Measurements from ENCODE around the gene SFXN3. TPM values are rescaled to one million over a fixed set of nuclear protein-coding genes. Genes with fewer than 3 reads are reported as not detected.

SFXN3 gene
- total and polyA plus RNA-seq, 10 of the 15 experiments (the other 5 are each of a cell fraction or from before 2014, with no cell fraction given): 0.05 to 11.3 (median 1.2) TPM

DNA sequence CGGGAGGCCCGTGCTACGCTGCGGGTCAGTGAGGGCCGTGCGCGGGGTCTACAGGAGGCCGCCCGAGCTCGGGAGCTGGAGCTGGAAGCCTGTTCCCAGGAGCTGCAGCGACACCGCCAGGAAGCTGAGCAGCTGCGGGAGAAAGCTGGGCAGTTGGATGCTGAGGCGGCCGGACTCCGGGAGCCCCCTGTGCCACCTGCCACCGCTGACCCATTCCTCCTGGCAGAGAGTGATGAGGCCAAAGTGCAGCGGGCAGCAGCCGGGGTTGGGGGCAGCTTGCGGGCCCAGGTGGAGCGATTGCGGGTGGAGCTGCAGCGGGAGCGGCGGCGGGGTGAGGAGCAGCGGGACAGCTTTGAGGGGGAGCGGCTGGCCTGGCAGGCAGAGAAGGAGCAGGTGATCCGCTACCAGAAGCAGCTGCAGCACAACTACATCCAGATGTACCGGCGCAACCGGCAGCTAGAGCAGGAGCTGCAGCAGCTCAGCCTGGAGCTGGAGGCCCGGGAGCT lies 24.4 kb upstream of the SFXN3 start:
- in situ Hi-C loops (cut with MboI): no loop called here
- DNase-seq (ENCODE audit: low read depth, low spot score) (no peak), FAIRE-seq (no peak), ATAC-seq (no peak)
- ChIA-PET RAD21 (ENCODE audit: unreplicated experiment) (no interaction called here), CTCF (interaction anchor here (1.0 to 3.0 kb wide), 3 partner anchors 9 to 12 kb away, joined by 8 to 13 read pairs (median 9); no protein-coding TSS in a partner anchor), POLR2A (no interaction called here), SMC1A (ENCODE audit: uncharacterized antibody, unreplicated experiment) (no interaction called here)
- Histone ChIP-seq H3K4me2 (ENCODE audit: control insufficient read depth, insufficient read depth) (no peak overlapping the region), H3K4me1 (ENCODE audit: control insufficient read depth, insufficient read depth, low read length) (peaks cover 4% of the 10 kb centered on the region; the same call in 1 of the 2 replicates), H2AFZ (ENCODE audit: control insufficient read depth, low read depth, low read length) (no peak overlapping the region), H3K27ac (ENCODE audit: control insufficient read depth, insufficient read depth) (no peak overlapping the region), H3K36me3 (ENCODE audit: control insufficient read depth in 2 of 2, insufficient read depth in 2 of 2, low read length in 1 of 2) (peaks cover 0 to 2% of the 10 kb centered on the region in 2 experiments; a peak in 2 of 4 replicates), H3K4me3 (no peak overlapping the region), H4K20me1 (ENCODE audit: control insufficient read depth, insufficient read depth) (no peaks in the 10 kb centered on the region), H3K79me2 (ENCODE audit: control insufficient read depth, insufficient read depth, low read length) (no peaks in the 10 kb centered on the region), H3K27me3 (replicated peaks in 1 of 2; ENCODE audit: control insufficient read depth in 2 of 2, insufficient read depth in 2 of 2, low read length in 1 of 2) (no peaks in the 10 kb centered on the region), H3K9me3 (replicated peaks; ENCODE audit: control insufficient read depth, insufficient read depth, low read length) (no peaks in the 10 kb centered on the region), H3K9ac (ENCODE audit: control insufficient read depth, insufficient read depth, low read length) (no peak overlapping the region)
- 93% methylated on average over 30 of the region's 33 CpGs for WGBS (ENCODE audit: insufficient coverage, insufficient replicate concordance, low lambda C conversion rate, missing lambda C conversion rate)
- intact Hi-C loops (cut with micrococcal nuclease; ENCODE audit: unreplicated experiment): no loop called here
- no TSS peak for BruUV-seq (replicated peaks)
- no peak for TF ChIP-seq KLF5 (IDR thresholded peaks at IDR 0.05; ENCODE audit: partially characterized antibody)
- TF ChIP-seq, protein P1, sequence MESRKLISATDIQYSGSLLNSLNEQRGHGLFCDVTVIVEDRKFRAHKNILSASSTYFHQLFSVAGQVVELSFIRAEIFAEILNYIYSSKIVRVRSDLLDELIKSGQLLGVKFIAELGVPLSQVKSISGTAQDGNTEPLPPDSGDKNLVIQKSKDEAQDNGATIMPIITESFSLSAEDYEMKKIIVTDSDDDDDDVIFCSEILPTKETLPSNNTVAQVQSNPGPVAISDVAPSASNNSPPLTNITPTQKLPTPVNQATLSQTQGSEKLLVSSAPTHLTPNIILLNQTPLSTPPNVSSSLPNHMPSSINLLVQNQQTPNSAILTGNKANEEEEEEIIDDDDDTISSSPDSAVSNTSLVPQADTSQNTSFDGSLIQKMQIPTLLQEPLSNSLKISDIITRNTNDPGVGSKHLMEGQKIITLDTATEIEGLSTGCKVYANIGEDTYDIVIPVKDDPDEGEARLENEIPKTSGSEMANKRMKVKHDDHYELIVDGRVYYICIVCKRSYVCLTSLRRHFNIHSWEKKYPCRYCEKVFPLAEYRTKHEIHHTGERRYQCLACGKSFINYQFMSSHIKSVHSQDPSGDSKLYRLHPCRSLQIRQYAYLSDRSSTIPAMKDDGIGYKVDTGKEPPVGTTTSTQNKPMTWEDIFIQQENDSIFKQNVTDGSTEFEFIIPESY (IDR thresholded peaks at IDR 0.05): no peak
- no peak for TF ChIP-seq GATAD2B (conservative IDR thresholded peaks at IDR 0.05; ENCODE audit: low read depth)
- no peak for TF ChIP-seq NR2C2 (IDR thresholded peaks at IDR 0.05; ENCODE audit: borderline replicate concordance, control insufficient read depth, insufficient read length, low read depth)
- TF ChIP-seq, protein P2, sequence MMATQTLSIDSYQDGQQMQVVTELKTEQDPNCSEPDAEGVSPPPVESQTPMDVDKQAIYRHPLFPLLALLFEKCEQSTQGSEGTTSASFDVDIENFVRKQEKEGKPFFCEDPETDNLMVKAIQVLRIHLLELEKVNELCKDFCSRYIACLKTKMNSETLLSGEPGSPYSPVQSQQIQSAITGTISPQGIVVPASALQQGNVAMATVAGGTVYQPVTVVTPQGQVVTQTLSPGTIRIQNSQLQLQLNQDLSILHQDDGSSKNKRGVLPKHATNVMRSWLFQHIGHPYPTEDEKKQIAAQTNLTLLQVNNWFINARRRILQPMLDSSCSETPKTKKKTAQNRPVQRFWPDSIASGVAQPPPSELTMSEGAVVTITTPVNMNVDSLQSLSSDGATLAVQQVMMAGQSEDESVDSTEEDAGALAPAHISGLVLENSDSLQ (IDR thresholded peaks at IDR 0.05): no peak
- TF ChIP-seq CHD1 (IDR thresholded peaks at IDR 0.05; ENCODE audit: low read depth, low read length): no peak
- no peak for TF ChIP-seq MTA2 (IDR thresholded peaks at IDR 0.05; ENCODE audit: low read depth)
- TF ChIP-seq SIX5 (IDR thresholded peaks at IDR 0.05; ENCODE audit: low read depth, low read length, severe bottlenecking): no peak
- TF ChIP-seq DPF2 (IDR thresholded peaks at IDR 0.05): no peak
- TF ChIP-seq MEF2B (IDR thresholded peaks at IDR 0.05; ENCODE audit: partially characterized antibody, poor library complexity, severe bottlenecking): no peak
